Measurements from ENCODE around the gene PLCD4.

DNA sequence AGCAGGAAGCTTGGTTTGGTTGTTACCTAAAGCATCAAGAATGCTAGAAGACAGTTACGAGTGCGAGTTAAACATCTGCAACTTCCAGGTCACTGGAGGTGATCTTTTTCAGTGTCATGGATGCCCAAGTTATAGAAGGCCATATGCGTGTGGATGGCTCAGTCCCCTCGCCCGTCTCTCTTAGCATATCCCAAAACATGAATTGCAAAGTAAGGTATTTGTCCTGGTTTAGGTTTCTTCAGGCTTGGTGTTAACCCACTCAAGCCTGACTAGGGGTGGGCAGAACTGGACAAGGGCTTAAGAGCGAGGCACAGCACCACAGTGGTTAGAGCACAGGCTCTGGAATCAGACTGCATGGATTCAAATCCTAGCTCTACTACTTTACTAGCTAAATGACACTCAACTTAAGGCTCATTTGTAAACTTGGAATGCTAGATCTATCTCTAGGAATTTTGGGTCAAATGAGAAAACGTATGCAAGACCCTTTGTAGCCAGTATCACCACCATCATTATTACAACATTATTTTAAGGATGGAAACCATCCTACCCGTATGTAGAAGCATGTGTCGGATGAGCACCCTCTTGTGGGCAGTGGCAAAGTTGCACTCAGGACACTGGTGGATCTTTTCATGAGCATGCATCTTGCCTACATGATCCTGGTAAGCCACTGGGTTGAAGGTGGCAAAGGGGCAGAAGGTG is 40.5 kb downstream of the PLCD4 start:
- TF ChIP-seq CTCF (conservative IDR thresholded peaks at IDR 0.05; ENCODE audit: low read depth, low read length) = peak; percentile 94
- TF ChIP-seq EZH2phosphoT487 (IDR thresholded peaks at IDR 0.05; ENCODE audit: borderline replicate concordance, low read length) = no peak
- TF ChIP-seq EZH2 (IDR thresholded peaks at IDR 0.05; ENCODE audit: low read length, unreplicated experiment) = no peak

Measured in PC-3 (cell line).